ENCODE measurements around the gene TUBB6.

TUBB6 gene

GRCh38 chr18:12312976-12313375 lies 4.9 kb downstream of the TUBB6 start:
- no peak for DNase-seq (ENCODE audit: low read depth, low spot score)
- H3K27ac ChIP-seq, result peak overlapping the region; percentile 97

GRCh38 chr18:12313530-12314245 lies 5.6 kb downstream of the TUBB6 start:
- H3K27ac ChIP-seq, result peak overlapping the region; percentile 97
- DNase-seq (ENCODE audit: low read depth, low spot score), result no peak

DNA sequence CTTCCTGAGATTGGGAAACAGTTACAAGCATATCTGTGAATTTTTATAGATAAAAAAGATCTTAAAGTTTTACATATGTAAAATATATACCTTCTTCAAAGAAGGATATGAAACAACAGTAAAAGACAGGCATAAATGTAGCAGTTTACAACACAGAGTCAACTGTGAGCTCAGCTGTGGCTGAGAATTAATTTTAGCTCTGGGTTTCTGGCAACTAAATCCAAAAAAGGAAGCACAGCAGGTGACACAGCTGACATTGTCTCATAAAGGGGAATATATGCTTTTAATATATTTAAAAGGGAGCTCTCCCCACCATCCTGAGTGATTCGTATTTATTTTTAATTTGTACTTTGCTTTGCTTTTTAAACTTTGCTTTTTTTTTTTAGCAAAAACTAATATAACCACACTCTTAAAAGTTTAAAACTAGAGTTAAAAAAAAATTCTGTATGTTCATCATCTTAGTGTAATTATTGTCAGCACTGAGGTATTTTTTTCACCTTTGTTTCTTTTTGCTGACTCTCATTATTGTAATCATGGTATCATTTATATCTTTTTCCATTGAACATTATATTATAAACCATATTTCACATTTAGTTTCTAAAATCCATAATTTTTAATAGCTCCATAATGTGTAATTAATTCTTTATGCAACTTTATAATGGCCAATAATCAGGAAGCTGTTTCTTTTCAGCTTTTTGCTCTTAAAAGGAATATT lies 6.7 kb downstream of the TUBB6 start:
- DNase-seq (ENCODE audit: low read depth, low spot score), result no peak
- H3K27ac ChIP-seq, result peak overlapping the region; percentile 97

DNA sequence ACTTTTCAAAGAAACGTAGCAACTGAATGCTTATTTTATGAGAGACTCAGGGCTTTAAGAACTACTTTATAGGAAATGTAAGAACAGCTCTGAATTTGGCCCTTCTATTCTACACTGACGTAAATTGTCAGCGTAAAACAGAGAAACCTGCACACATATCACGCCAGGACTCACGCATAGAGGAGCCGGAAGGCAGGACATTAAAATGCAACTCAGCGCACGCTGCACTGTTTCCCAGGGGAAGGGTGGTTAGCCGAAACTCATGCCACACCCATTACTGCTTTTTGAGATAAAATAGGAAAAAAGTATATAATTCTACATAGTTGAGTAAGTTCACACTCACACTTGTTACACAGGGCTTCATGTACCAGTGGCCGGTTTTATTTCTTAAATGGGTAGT lies 7.4 kb downstream of the TUBB6 start:
- DNase-seq (ENCODE audit: low read depth, low spot score), result no peak
- H3K27ac ChIP-seq, result peak overlapping the region; percentile 97

- H3K27ac ChIP-seq, result peak overlapping the region; percentile 97
Observed at GRCh38 chr18:12315911-12316310, 7.9 kb downstream of the TUBB6 start.

GRCh38 chr18:12317664-12318333 lies 9.8 kb downstream of the TUBB6 start:
- DNase-seq (ENCODE audit: low read depth, low spot score), result no peak
- H3K27ac ChIP-seq, result peak overlapping the region; percentile 26

More at GRCh38 chr18:12315911-12316310, 7.9 kb downstream of the TUBB6 start:
- DNase-seq (ENCODE audit: low read depth, low spot score), result no peak

DNA sequence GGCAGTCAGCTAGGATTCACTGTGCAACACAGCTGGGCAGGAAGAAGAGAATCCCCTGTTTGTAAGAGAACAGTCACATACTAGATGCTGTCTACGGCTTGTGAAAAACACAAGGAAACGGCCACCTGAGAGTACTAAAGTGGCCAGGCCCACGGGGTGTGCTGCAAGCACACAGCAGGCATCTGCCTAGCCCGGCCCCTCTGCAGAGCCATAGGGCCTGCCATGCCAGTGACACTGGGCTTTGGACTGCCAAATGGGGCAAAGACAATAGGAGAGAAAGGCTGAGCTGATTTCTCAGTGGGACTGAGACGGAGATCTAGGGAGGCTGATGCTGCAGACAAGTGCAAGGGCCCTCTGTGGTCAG lies 10.3 kb downstream of the TUBB6 start:
- H3K27ac ChIP-seq, result peak overlapping the region; percentile 26
- no peak for DNase-seq (ENCODE audit: low read depth, low spot score)

GRCh38 chr18:12318857-12319256 lies 10.8 kb downstream of the TUBB6 start:
- H3K27ac ChIP-seq, result peak overlapping the region; percentile 26

GRCh38 chr18:12321333-12321732 lies 13.3 kb downstream of the TUBB6 start:
- DNase-seq (ENCODE audit: low read depth, low spot score), result no peak
- H3K27ac ChIP-seq, result peak overlapping the region; percentile 11

More at GRCh38 chr18:12318857-12319256, 10.8 kb downstream of the TUBB6 start:
- no peak for DNase-seq (ENCODE audit: low read depth, low spot score)

DNA sequence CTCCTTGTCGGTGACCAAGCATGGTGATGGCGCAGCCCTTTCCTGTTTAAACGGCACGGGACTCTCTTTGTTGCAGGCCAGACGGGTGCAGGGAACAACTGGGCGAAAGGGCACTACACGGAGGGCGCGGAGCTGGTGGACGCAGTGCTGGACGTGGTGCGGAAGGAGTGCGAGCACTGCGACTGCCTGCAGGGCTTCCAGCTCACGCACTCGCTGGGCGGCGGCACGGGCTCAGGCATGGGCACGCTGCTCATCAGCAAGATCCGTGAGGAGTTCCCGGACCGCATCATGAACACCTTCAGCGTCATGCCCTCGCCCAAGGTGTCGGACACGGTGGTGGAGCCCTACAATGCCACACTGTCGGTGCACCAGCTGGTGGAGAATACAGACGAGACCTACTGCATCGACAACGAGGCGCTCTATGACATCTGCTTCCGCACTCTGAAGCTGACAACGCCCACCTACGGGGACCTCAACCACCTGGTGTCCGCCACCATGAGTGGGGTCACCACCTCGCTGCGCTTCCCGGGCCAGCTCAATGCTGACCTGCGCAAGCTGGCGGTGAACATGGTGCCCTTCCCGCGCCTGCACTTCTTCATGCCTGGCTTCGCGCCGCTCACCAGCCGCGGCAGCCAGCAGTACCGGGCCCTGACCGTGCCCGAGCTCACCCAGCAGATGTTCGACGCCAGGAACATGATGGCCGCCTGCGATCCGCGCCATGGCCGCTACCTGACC lies 17.1 kb downstream of the TUBB6 start:
- no peak overlapping the region for H3K27ac ChIP-seq
- no peak for DNase-seq (ENCODE audit: low read depth, low spot score)

DNA sequence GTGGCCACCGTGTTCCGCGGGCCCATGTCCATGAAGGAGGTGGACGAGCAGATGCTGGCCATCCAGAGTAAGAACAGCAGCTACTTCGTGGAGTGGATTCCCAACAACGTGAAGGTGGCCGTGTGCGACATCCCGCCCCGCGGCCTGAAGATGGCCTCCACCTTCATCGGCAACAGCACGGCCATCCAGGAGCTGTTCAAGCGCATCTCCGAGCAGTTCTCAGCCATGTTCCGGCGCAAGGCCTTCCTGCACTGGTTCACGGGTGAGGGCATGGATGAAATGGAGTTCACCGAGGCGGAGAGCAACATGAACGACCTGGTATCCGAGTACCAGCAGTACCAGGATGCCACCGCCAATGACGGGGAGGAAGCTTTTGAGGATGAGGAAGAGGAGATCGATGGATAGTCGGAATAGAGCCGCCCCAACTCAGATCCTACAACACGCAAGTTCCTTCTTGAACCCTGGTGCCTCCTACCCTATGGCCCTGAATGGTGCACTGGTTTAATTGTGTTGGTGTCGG lies 17.7 kb downstream of the TUBB6 start:
- H3K27ac ChIP-seq, result no peak overlapping the region
- DNase-seq (ENCODE audit: low read depth, low spot score), result no peak

GRCh38 chr18:12326711-12327460 lies 18.8 kb downstream of the TUBB6 start:
- H3K27ac ChIP-seq, result peak overlapping the region; percentile 57
- DNase-seq (ENCODE audit: low read depth, low spot score), result no peak

DNA sequence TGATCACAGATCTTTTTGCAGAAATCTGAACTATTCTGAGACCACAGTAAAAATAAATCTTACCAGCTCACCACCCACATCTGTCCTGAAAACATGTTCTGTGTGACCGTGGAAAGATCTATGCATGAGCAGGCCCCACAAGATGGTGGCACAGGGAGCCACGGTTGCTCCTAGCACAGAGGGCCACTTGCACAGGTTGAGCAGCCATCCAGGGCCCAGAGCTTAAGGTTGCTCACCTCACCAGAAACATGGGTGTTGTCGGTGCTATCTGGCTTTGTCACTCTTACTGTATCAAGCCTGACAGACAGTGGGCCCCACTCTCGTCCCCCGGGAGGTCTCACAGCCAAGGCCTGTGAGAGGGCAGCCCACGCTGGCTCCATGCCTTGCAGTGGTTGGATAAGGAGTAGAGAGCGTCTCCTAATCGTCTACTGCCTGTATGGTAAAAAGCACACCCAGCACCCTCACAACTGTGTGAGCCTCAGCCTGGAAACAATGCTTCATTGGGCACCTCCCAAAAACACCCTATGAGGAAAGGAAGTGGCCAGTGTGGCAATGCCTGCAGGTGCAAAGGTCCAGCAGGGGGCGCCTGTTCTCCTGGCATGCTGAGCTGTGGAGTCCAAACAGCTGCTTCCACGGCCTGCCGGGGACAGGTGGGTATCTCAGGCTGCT lies 19.6 kb downstream of the TUBB6 start:
- peak overlapping the region; percentile 57 for H3K27ac ChIP-seq
- no peak for DNase-seq (ENCODE audit: low read depth, low spot score)

- H3K27ac ChIP-seq, result peak overlapping the region; percentile 57
Observed at GRCh38 chr18:12328179-12328823, 20.3 kb downstream of the TUBB6 start.

GRCh38 chr18:12329125-12329698 lies 21.2 kb downstream of the TUBB6 start:
- no peak for DNase-seq (ENCODE audit: low read depth, low spot score)
- no peak overlapping the region for H3K27ac ChIP-seq

More at GRCh38 chr18:12328179-12328823, 20.3 kb downstream of the TUBB6 start:
- DNase-seq (ENCODE audit: low read depth, low spot score), result no peak

- H3K27ac ChIP-seq, result no peak overlapping the region
- DNase-seq (ENCODE audit: low read depth, low spot score), result no peak
Observed at GRCh38 chr18:12330766-12331165, 22.7 kb downstream of the TUBB6 start.

GRCh38 chr18:12333506-12334290 lies 25.7 kb downstream of the TUBB6 start:
- no peak overlapping the region for H3K27ac ChIP-seq
- no peak for DNase-seq (ENCODE audit: low read depth, low spot score)

Measured in epithelial cell of prostate (primary cell).